ENCODE results near the gene ETFRF1. TPM values are rescaled to one million over a fixed set of nuclear protein-coding genes. Genes with fewer than 3 reads are reported as not detected.

ETFRF1 gene
- total and polyA plus RNA-seq, 2 experiments from 2014 or later, result 23.3 to 39.3 TPM

DNA sequence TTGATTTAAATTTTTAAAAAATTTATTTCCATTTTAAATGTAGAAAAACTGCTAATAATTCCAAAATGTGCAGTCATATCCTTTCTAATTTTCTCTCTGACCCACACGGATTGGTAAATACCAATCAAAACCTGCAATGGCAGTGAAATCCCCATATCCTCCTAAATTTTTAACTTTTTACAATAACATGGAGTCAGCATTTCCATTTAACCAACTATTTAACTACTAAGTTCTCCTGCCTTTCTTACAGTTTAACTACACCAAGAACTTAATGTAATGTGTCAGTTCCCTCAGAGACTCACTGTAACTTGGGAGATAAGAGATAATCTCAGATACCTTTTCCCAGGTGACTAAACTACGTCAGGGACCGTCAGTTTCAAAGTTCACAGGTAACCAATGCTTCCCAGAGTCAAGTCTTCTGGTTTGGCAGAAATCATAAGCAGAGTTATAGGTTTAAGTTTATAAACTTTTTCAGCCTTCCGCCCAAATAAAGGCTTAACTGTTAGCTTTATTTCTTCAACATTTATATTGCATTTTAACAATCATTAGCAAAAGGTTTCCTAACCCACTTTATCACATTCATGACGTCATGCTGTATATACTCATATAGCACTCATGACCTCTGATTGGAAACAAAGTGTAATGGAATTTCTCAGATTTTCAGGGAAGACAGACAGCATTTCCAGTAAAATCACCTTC, 48.1 kb downstream of the ETFRF1 start:
- Histone ChIP-seq H2AFZ (no peak overlapping the region), H3K9me3 (ENCODE audit: low read depth) (no peaks in the 10 kb centered on the region), H3K4me2 (ENCODE audit: unreplicated experiment) (no peak overlapping the region), H3K4me1 (ENCODE audit: insufficient read depth) (peaks cover 23% of the 10 kb centered on the region), H3K79me2 (ENCODE audit: insufficient read depth) (peaks cover 96% of the 10 kb centered on the region), H3K4me3 (no peak overlapping the region), H3K9me2 (ENCODE audit: insufficient read depth) (no peaks in the 10 kb centered on the region), H3K9ac (no peak overlapping the region), H3K36me3 (ENCODE audit: low read depth) (peaks cover 13% of the 10 kb centered on the region; the same call in 1 of the 2 replicates), H3K27me3 (replicated peaks; ENCODE audit: insufficient read depth) (no peaks in the 10 kb centered on the region), H3F3A (ENCODE audit: insufficient read depth) (no peaks in the 10 kb centered on the region), H3K27ac (no peak overlapping the region), H4K20me1 (ENCODE audit: insufficient read depth) (no peaks in the 10 kb centered on the region)
- TF ChIP-seq EZH2phosphoT487 (IDR thresholded peaks at IDR 0.05; ENCODE audit: insufficient read depth, low read depth), result no peak
- TF ChIP-seq EZH2 (IDR thresholded peaks at IDR 0.05; ENCODE audit: insufficient read depth, poor library complexity, severe bottlenecking), result no peak
- 72 to 74% methylated on average over 5 of the region's 5 CpGs for WGBS, 2 experiments (ENCODE audit: low coverage in 1 of 2, low lambda C conversion rate in 2 of 2, missing lambda C conversion rate in 2 of 2)
- peak; percentile 58 for DNase-seq
- in situ Hi-C loops (cut with MboI), result no loop called here

DNA sequence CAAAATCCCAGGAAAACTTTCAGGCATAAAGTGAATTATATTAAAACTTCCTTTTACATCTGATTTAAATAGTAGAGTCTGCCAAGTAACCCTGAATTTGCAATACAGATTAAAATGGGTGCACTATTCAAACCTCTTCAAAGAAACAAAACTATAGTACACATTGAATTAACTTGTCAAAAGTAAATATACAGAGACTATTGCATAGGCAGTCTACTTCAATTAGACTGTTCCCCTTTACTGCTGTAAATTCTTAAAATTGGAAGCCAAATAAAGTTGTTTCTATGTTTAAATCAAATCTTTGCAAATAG, 48.6 kb downstream of the ETFRF1 start:
- no peaks in the 10 kb centered on the region for H3K9me3 ChIP-seq (ENCODE audit: low read depth)
- no peak overlapping the region for H3K27ac ChIP-seq
- H4K20me1 ChIP-seq (ENCODE audit: insufficient read depth), result no peaks in the 10 kb centered on the region
- no peaks in the 10 kb centered on the region for H3K9me2 ChIP-seq (ENCODE audit: insufficient read depth)
- H2AFZ ChIP-seq, result no peak overlapping the region
- TF ChIP-seq EZH2 (IDR thresholded peaks at IDR 0.05; ENCODE audit: insufficient read depth, poor library complexity, severe bottlenecking) (no peak), EZH2phosphoT487 (IDR thresholded peaks at IDR 0.05; ENCODE audit: insufficient read depth, low read depth) (no peak)
- H3K4me2 ChIP-seq (ENCODE audit: unreplicated experiment), result no peak overlapping the region
- H3K4me3 ChIP-seq, result no peak overlapping the region
- H3K9ac ChIP-seq, result no peak overlapping the region
- no peak for DNase-seq
- peaks cover 10% of the 10 kb centered on the region; the same call in 1 of the 2 replicates for H3K36me3 ChIP-seq (ENCODE audit: low read depth)
- no peaks in the 10 kb centered on the region for H3F3A ChIP-seq (ENCODE audit: insufficient read depth)
- in situ Hi-C loops (cut with MboI), result no loop called here
- H3K27me3 ChIP-seq (replicated peaks; ENCODE audit: insufficient read depth), result no peaks in the 10 kb centered on the region
- H3K79me2 ChIP-seq (ENCODE audit: insufficient read depth), result peaks cover 96% of the 10 kb centered on the region
- H3K4me1 ChIP-seq (ENCODE audit: insufficient read depth), result peaks cover 23% of the 10 kb centered on the region

DNA sequence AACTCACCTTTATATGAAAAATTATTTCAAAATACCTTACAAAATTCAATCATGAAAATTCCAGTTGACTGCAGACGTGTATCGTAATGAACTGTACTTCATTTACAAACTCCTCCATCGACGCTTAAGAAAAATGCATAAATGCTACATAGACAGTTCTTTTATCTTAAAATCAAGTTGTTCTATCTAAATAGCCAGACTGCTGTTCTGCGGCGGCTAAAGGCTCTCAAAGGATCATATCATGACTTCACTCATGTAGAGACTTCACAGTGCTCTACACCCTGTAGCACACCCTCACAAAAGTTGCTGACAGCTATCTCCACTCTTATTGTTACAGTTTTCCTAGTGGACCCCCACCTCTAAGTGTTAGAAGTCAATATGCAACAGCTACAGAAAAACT, 50.5 kb downstream of the ETFRF1 start:
- Histone ChIP-seq H3K9me3 (ENCODE audit: low read depth) (no peaks in the 10 kb centered on the region), H2AFZ (no peak overlapping the region), H3F3A (ENCODE audit: insufficient read depth) (no peaks in the 10 kb centered on the region), H3K36me3 (ENCODE audit: low read depth) (peaks cover 3% of the 10 kb centered on the region; the same call in 1 of the 2 replicates), H4K20me1 (ENCODE audit: insufficient read depth) (no peaks in the 10 kb centered on the region), H3K4me1 (ENCODE audit: insufficient read depth) (peaks cover 29% of the 10 kb centered on the region), H3K9me2 (ENCODE audit: insufficient read depth) (no peaks in the 10 kb centered on the region), H3K27me3 (replicated peaks; ENCODE audit: insufficient read depth) (no peaks in the 10 kb centered on the region), H3K4me3 (no peak overlapping the region), H3K79me2 (ENCODE audit: insufficient read depth) (peaks cover 93% of the 10 kb centered on the region), H3K4me2 (ENCODE audit: unreplicated experiment) (no peak overlapping the region), H3K27ac (no peak overlapping the region), H3K9ac (no peak overlapping the region)
- 94 to 97% methylated on average over 6 of the region's 6 CpGs for WGBS, 2 experiments (ENCODE audit: low coverage in 1 of 2, low lambda C conversion rate in 2 of 2, missing lambda C conversion rate in 2 of 2)
- no peak for DNase-seq
- TF ChIP-seq EZH2phosphoT487 (IDR thresholded peaks at IDR 0.05; ENCODE audit: insufficient read depth, low read depth), result no peak
- TF ChIP-seq EZH2 (IDR thresholded peaks at IDR 0.05; ENCODE audit: insufficient read depth, poor library complexity, severe bottlenecking), result no peak
- in situ Hi-C loops (cut with MboI), result no loop called here

DNA sequence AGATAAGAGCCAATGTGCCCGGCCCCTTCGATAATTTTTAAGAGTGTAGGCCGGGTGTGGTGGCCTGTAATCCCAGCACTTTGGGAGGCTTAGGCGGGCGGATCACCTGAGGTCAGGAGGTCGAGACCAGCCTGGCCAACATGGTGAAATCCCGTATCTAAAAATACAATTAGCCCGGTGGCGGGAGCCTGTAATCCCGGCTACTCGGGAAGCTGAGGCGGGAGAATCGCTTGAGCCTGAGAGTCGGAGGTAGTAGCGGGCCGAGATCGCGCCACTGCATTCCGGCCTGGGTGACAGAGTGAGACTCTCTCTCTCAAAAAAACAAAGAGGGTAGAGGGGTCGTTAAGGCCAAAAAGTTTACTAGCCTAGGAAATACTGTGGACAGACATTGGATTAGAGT, 53.1 kb downstream of the ETFRF1 start:
- no peak for DNase-seq
- Histone ChIP-seq H2AFZ (no peak overlapping the region), H3K79me2 (ENCODE audit: insufficient read depth) (peaks cover 71% of the 10 kb centered on the region), H3K4me1 (ENCODE audit: insufficient read depth) (peaks cover 11% of the 10 kb centered on the region; the same call in 1 of the 2 replicates), H3K9me3 (ENCODE audit: low read depth) (no peaks in the 10 kb centered on the region), H3K9ac (no peak overlapping the region), H3K36me3 (ENCODE audit: low read depth) (peaks cover 3% of the 10 kb centered on the region; the same call in 1 of the 2 replicates), H3K4me2 (ENCODE audit: unreplicated experiment) (no peak overlapping the region), H3K27me3 (replicated peaks; ENCODE audit: insufficient read depth) (no peaks in the 10 kb centered on the region), H4K20me1 (ENCODE audit: insufficient read depth) (no peaks in the 10 kb centered on the region), H3K4me3 (no peak overlapping the region), H3K9me2 (ENCODE audit: insufficient read depth) (no peaks in the 10 kb centered on the region), H3F3A (ENCODE audit: insufficient read depth) (peaks cover 9% of the 10 kb centered on the region; the same call in 1 of the 2 replicates), H3K27ac (no peak overlapping the region)
- WGBS, 2 experiments (ENCODE audit: low coverage in 1 of 2, low lambda C conversion rate in 2 of 2, missing lambda C conversion rate in 2 of 2), result 93% methylated on average over 20 of the region's 20 CpGs
- TF ChIP-seq EZH2phosphoT487 (IDR thresholded peaks at IDR 0.05; ENCODE audit: insufficient read depth, low read depth) (no peak), EZH2 (IDR thresholded peaks at IDR 0.05; ENCODE audit: insufficient read depth, poor library complexity, severe bottlenecking) (no peak)
- in situ Hi-C loops (cut with MboI), result no loop called here

All from GM23248 (cell line).